Measurements from ENCODE around the gene KIF2C.
"Not testable (repeated sequence)": the region's sequence is repeated elsewhere in the genome, so short reads cannot be mapped to it uniquely, and the experiment has no call there.

Gene KIF2C

DNA sequence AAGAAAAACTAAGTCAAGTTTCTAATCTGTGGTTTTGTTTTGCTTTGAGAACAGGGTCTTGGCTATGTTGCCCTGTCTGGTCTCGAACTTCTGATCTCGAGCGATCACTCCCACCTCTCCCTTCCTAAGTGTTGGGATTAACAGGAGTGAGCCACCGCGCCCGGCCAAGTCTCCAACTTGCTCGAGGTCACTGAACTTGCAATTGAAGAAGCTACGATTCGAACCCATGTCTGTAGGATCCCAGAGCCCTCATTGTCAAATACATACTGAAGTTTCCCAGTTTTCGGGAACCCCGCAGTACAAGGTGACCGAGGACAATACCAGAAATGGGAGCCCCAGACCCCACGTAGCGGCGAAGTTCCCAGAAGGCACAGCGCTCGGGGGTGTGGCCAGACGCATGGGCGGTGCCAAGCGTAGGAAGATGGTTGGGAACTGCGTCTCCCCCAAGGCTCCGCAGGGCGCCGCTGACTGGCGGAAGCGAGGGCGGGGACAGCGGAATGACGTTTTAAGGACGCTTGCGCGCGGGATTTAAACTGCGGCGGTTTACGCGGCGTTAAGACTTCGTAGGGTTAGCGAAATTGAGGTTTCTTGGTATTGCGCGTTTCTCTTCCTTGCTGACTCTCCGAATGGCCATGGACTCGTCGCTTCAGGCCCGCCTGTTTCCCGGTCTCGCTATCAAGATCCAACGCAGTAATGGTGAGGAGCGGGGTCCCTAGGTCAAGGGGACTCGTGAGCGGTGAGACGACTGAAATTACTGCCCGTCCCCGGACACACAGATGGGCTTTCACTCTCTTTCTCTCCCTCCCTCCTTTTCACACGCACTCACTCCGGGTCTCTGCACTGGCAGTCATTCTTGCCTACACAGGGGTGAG lies at the start of gene KIF2C:
KIF2C (plus strand) TSS at position 531 of the 872 bp plus-strand sequence; CDS start at position 627, 96 bp downstream.
- peak; percentile 94 to 95 for DNase-seq (ENCODE audit: low read depth in 1 of 2, low spot score in 1 of 2)

- no peak for DNase-seq (ENCODE audit: low read depth in 1 of 2, low spot score in 1 of 2)
Observed at GRCh38 chr1:44693159-44693558, 46.5 kb upstream of the KIF2C start.

DNA sequence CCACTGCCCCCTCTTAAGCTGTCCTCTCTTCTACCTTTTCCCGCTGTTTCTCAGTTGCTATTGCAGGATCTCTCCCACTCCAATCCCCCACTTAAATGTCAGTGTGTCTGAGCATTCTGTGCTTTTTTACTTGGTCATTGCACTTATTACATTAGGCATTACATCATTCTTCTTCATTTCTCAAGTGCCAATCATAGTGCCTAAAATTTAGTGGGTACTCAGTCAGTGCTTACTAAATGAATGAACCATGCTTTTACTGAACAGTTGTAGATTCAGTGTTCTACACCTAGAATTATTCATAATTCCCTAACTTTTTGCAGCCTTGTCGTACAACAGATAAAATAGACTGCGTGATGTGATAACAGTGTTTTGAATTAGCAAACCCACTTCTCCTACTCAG lies 45.7 kb upstream of the KIF2C start:
- DNase-seq (ENCODE audit: low read depth in 1 of 2, low spot score in 1 of 2) = no peak

- no peak for DNase-seq (ENCODE audit: low read depth in 1 of 2, low spot score in 1 of 2)
Observed at GRCh38 chr1:44694863-44695478, 44.7 kb upstream of the KIF2C start.

- no peak for DNase-seq (ENCODE audit: low read depth in 1 of 2, low spot score in 1 of 2)
Observed at GRCh38 chr1:44695671-44696070, 44.0 kb upstream of the KIF2C start.

DNA sequence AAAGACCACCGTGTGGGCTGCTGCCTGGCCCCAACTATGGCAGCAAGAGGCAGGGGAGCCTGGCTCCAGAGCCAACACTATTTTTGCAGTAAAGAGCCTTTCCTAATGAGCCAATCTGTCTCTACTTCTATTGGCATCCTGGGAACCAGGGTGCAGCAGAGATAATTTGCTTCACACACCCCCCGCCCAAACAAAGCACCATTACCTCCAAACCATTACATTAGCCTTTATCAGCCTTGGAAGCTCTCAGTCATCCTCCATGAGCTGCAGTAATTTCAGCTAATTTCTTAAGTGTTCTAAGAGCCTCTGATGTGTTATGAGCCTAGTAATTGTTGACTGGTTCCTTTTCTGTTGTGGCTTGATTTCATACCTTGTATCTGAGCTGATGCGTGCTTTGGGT lies 43.5 kb upstream of the KIF2C start:
- no peak for DNase-seq (ENCODE audit: low read depth in 1 of 2, low spot score in 1 of 2)

DNA sequence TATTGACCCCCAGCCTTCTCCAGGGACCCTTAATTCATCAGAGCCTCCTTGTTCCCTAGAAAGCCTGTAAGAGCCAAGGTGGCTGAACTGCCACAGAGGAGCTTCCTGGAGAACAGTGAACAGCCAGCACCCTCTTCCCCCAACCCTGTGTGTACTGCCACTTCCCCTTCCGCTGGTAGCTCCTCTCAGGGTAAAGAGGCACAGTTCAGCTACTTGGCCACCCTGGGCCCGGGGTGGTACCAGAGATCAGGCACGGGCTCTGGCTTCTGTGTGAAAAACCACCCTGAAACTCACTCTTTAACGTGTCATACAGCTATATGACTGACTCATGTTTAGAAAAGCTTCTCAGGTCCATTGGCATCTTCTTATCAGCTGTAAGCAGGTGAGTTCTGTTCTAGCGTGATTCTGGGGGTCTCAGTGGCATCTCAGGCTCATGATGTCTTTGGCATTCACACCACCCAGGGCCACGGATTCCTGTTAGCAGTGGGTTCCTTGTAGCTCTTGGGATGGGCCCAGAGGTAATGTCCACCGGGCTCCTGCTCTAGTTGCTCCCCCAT lies 42.8 kb upstream of the KIF2C start:
- DNase-seq (ENCODE audit: low read depth in 1 of 2, low spot score in 1 of 2) = no peak

- DNase-seq (ENCODE audit: low read depth in 1 of 2, low spot score in 1 of 2) = no peak
Observed at GRCh38 chr1:44698138-44698537, 41.5 kb upstream of the KIF2C start.

- DNase-seq (ENCODE audit: low read depth in 1 of 2, low spot score in 1 of 2) = not testable (repeated sequence)
Observed at GRCh38 chr1:44699375-44699774, 40.3 kb upstream of the KIF2C start.

GRCh38 chr1:44700573-44700972 lies 39.1 kb upstream of the KIF2C start:
- DNase-seq (ENCODE audit: low read depth in 1 of 2, low spot score in 1 of 2) = no peak

DNA sequence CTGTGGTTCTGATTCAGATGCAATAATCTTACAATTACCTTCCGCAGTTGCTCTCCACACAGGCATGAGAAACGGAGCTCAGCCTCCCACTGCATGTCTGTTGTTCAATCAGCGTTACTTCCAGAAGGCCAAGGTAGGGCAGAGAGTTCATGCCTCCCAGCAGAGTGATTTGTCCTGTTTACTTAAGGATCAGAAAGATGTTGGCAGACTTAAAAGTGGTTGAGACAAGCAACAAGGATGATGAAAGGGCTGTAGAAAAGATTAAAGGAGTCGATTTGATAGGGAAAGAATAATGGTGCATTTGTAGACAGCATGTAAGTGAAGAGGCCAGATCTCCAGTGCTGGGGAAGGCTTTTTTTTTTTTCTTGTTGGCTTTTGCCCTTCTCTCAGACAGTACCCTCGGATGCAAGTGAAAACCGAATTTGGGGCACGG lies 38.5 kb upstream of the KIF2C start:
- DNase-seq (ENCODE audit: low read depth in 1 of 2, low spot score in 1 of 2) = no peak

- DNase-seq (ENCODE audit: low read depth in 1 of 2, low spot score in 1 of 2) = no peak
Observed at GRCh38 chr1:44705470-44705869, 34.2 kb upstream of the KIF2C start.

DNA sequence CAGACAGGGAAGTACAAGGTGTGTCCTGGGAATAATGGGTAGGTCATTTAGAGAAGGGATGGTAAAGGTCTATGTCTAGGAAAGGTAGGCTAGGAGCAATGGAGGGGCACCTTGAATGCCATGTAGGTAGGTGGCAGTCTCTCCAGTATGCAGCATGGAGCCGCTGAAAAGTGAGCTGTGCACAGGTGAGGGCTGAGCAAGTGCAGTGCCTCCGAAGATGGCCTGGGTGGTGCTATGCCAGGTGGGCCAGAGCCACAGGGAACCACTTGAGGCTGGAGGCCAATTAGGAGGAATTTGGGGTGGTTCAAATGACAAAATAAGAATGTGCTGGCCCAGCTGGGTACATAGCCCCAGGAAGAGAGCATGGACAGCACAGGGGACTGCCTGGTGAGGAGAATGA lies 33.7 kb upstream of the KIF2C start:
- DNase-seq (ENCODE audit: low read depth in 1 of 2, low spot score in 1 of 2) = no peak

- no peak for DNase-seq (ENCODE audit: low read depth in 1 of 2, low spot score in 1 of 2)
Observed at GRCh38 chr1:44707112-44707881, 32.3 kb upstream of the KIF2C start.

- DNase-seq (ENCODE audit: low read depth in 1 of 2, low spot score in 1 of 2) = no peak
Observed at GRCh38 chr1:44707959-44708831, 31.4 kb upstream of the KIF2C start.

GRCh38 chr1:44713321-44713781 lies 26.3 kb upstream of the KIF2C start:
- DNase-seq (ENCODE audit: low read depth in 1 of 2, low spot score in 1 of 2) = no peak

GRCh38 chr1:44714532-44714931 lies 25.1 kb upstream of the KIF2C start:
- DNase-seq (ENCODE audit: low read depth in 1 of 2, low spot score in 1 of 2) = no peak

- peak in 1 of 2 donors; percentile 57 for DNase-seq (ENCODE audit: low read depth in 1 of 2, low spot score in 1 of 2)
Observed at GRCh38 chr1:44714944-44715571, 24.6 kb upstream of the KIF2C start.

GRCh38 chr1:44717156-44717555 lies 22.5 kb upstream of the KIF2C start:
- no peak for DNase-seq (ENCODE audit: low read depth in 1 of 2, low spot score in 1 of 2)

- DNase-seq (ENCODE audit: low read depth in 1 of 2, low spot score in 1 of 2) = no peak
Observed at GRCh38 chr1:44717653-44718052, 22.0 kb upstream of the KIF2C start.

All from activated CD4-positive, alpha-beta T cell treated with anti-CD3 and anti-CD28 coated beads, Interleukin-2, amount 50 U/mL, for 24 hours (primary cell).